Stimulated activated CD4-positive, alpha-beta T cell treated with anti-CD3 and anti-CD28 coated beads, Interleukin-2, amount 100 ng/mL, for 48 hours (primary cell): ENCODE data around the gene BPI.
"Not testable (repeated sequence)": the region's sequence is repeated elsewhere in the genome, so short reads cannot be mapped to it uniquely, and the experiment has no call there.

Source experiments
- DNase-seq, 2 donors: peaks; one replicate each; pipeline ENCODE4 v3.0.0-alpha.2; 2020

The BPI gene

GRCh38 chr20:38303908-38304379 lies at the start of gene BPI:
Gene BPI (plus strand): TSS chr20:38304156. CDS start chr20:38304224, 68 bp downstream.
- no peak for DNase-seq

DNA sequence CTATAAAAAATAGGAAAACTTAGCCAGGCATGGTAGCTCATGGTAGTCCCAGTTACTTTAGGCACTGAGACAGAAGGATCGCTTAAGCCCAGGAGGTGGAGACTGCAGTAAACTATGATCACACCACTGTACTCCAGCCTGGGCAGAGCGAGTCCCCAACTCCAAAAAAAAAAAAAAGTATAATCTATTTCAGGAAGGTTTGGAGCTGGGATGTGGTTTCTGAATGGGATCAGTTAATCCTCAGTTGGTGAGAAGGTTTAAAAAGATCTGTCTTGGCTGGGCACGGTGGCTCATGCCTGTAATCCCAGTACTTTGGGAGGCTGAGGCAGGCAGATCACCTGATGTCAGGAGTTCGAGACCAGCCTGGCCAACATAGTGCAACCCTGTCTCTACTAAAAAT lies 49.3 kb upstream of the BPI start:
- DNase-seq = not testable (repeated sequence)

DNA sequence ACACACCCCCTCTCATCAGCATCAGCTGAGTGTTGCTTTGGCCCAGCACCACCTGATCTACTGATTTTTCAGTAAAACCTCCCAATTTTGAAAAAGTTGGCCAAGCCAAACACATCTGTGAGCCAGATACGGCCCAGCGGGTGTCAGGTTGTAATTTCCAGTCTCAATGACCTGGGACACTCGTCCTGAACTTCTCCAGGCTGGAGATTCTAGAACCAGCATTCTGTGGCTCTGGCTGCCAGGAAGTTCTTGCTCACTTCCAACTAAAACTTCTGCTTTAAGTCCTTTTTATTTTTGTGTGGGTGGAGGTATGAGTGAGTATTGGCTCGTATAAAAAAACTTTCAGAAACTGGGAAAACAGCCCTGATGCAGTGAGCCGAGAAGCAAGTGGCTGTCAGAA lies 48.6 kb upstream of the BPI start:
- no peak for DNase-seq

DNA sequence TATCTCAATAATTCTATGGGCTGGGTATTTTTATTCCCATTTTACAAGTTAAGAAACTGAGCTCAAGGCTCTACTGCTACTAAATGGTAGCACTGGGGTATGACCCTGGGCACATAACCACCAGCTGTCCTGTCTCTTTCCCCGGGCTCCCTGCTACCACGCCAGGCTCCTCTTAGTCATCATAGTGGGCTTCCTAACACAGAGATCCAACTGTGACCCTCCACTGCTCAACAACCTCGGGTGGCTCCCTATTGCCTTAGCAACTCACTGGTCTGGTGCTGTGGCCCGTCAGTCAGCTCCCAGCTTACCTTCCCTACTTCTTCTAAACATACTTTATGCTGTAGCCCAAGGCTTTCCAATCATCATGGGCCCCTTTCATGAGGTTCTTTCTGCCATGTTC lies 47.9 kb upstream of the BPI start:
- no peak for DNase-seq

GRCh38 chr20:38256966-38257365 lies 47.0 kb upstream of the BPI start:
- no peak for DNase-seq

GRCh38 chr20:38258545-38259215 lies 45.3 kb upstream of the BPI start:
- DNase-seq = no peak

DNA sequence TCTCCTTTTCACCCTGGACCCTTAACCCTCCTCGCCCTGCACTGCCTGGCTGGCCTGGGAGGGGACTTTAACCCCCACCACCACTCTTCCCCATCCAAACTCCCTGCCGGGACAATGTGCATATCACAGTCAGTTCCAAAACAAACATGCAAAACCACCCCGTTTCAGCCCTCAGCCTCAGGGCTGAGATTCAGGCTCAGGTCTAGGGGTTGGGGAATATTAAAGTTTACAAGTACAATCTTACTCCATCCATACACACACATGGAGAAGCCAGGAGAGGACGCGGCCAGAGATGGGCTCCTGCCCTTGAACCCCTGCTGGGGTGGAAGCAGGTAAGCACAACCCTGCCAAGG lies 44.0 kb upstream of the BPI start:
- DNase-seq = no peak

DNA sequence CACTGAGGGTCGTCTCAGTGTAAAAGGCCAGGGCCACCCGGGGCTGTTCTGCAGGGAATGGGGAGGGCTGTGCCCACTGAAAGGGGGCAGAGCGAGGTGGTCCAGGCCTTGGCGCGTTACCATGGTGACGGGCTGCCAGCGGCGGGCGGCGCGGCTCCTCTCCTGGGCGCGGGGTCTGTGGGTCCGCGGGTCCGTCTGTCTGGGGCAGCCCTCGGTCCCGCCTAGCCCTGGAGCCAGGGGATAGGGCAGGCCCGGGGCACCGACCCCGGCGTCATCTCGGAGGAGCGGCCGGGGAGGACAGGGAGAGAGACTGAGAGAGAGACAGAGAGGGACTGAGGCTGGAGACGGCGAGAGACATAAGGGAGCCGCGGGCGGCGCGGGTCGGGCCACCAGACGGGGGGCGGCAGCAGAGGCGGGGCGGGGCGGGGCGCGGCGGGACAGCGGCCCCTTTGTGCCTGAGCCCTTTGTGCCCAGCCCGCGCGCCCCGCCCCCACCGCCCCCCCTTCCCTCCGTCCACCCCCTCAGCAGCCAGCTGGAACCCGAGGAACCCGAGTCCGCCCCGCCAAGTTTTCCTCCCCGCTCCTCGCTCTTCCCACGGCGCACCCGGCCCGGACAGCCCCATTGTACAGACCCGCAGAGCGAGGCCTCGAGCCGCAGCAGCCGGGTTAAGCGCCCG lies 43.4 kb upstream of the BPI start, which contains the start of gene KIAA1755:
KIAA1755 (minus strand) TSS at position 358 of the 676 bp plus-strand sequence; CDS start at position 123, 235 bp downstream.
- no peak for DNase-seq

DNA sequence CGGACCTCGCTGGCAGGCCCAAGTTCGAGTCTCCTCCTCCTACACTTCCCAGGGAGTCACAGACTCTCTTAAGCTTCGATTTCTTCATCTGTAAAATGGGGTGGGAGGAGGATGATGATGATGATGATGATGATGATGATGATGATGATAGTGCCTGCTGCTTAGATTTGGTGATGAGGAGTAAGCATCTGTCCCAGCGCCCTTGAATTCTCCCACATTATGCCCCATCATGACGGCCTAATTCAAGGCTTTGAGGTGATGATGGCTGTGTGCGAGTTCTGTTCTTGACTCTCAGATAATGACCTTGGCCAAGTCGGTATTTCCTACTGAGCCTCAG lies 42.9 kb upstream of the BPI start:
- DNase-seq = no peak

DNA sequence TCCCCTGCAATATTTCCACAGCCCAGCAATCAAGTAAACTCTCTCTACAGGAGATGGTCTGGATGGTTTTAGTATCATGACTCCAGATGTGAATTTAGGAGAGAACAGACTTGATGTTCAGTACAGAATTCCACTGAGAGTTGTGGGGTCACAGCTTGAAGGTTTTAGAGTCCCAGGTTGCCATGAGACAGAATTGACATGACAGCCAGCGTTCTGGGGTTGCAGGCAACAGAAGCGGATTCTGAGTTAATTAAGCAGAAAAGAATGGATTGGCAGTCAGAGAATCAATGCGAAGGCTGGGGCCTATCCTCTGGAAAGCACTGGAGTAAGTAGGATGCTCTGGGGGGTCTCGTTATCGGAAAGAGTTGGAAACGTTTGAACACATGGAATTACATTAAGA lies 41.0 kb upstream of the BPI start:
- DNase-seq = no peak

DNA sequence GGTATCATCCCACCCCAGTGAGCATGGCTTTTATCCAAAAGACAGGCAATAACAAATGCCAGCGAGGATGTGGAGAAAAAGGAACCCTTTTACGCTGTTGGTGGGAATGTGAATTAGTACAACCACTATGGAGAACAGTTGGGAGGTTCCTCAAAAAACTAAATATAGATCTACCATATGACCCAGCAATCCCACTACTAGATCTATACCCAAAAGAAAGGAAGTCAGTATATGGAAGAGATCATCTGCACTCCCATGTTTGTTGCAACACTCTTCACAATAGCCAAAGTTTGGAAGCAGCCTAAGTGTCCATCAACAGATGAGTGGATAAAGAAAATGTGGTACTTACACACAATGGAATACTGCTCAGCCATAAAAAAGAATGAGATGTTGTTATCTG lies 37.5 kb upstream of the BPI start:
- no peak for DNase-seq

DNA sequence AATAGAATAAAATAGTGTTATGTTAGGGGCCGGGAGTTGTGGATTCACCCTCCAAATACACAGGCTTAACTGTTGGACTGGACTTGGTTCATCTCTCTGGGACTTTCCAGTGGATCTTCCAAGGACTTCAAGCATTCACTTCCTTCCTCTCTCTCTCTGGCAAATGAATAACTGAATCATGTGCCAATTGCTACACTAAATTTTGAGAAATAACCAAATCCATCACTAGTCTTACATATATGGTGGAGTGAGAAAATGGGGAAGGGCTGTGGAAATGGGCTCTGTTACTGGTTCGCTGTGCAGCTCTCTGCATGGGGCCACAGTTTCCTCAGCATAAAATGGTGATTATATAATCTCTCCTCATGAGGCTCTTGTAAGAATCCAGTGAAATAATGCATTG lies 36.7 kb upstream of the BPI start:
- DNase-seq = no peak

DNA sequence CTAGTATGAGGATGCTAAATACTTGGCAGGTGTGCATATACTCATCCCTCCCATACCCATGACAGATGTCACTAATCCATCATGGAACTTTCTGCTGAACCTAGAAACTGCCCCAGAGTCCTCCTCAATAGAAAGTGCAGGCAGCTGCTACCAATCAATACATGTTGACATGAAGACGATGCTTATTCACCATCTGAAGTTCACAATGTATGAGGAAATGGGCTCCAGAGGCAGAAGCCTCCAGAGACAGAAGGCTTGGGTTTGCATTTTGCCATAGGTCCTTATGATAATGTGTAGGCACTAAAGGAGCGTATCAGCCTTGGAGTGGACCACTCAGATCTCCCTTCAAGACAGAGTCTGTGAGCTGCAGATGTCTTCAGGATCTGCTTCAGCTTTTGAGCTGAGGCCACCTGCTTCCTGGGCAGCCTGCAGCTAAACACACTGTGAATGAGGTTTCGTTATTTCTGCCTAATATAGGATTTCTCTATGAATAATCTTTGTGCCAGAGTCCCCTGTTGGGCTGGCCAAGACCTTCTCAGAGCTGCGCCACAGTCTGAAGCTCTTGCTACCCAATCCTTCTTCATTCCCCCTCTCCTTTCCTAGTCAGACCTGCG lies 35.9 kb upstream of the BPI start:
- no peak for DNase-seq

DNA sequence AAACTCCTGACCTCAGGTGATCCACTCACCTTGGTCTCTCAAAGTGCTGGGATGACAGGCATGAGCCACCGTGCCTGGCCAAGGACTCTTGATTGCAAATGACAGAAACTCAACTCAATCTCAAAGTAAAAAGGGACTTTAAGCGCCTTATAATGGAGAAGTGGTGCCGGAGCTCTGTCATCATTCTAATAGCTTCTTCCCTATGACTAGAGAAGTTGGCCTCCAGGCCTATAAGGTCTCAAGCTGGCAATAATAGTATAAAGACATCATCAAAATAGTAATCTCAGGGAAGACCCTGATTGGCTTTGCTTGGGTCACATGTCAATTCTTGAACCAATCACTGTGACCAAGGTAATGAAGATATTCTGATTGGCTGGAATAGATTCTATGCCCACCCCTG lies 34.9 kb upstream of the BPI start:
- no peak for DNase-seq

GRCh38 chr20:38269715-38270114 lies 34.2 kb upstream of the BPI start:
- no peak for DNase-seq

- DNase-seq = no peak
Measured at GRCh38 chr20:38270869-38271605, 32.9 kb upstream of the BPI start.

GRCh38 chr20:38271608-38272120 lies 32.3 kb upstream of the BPI start:
- no peak for DNase-seq

GRCh38 chr20:38272398-38272797 lies 31.6 kb upstream of the BPI start:
- DNase-seq = no peak

- no peak for DNase-seq
Measured at GRCh38 chr20:38272961-38273360, 31.0 kb upstream of the BPI start.

- no peak for DNase-seq
Measured at GRCh38 chr20:38275815-38276550, 28.0 kb upstream of the BPI start.

GRCh38 chr20:38277285-38277684 lies 26.7 kb upstream of the BPI start:
- no peak for DNase-seq

DNA sequence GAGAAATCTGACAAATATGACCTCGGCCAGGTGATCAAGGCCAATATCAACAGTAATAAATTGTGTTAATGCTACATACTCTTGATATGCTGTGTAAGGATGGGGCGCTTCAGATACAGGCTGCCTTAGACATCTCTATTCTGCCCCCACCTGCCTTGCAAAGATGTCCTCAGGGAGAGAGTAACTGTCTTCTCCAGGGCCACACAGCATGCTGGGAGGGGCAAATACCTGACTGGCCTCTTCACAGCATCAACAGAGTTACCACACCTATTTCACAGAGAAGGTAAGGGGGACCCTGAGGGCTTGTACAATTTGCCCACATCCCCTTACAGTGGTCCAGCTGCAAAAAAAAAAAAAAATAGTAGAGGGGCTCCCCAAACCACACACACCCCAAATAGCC lies 26.3 kb upstream of the BPI start:
- no peak for DNase-seq

DNA sequence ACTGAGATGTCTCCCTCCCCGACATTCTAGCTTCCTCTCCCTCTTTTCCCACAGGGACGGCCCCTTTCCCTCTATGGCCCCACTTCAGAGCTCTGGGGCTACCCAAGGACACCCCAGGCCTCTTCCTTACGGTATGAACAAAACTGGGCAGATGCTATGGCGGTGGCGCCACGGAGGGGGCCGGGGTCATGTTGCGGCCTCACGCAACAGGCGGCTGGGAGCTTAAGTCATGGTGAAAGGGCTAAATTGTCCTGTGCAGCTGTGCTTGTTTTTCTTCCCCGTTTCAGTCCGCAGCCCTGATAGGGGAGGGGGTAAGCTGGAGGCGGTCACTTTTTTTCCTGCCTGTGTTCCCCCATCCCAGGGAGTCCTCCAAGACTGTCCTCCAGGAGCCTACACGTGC lies 25.8 kb upstream of the BPI start:
- DNase-seq = no peak
